Superior temporal gyrus (tissue), 1 donor: Measurements from ENCODE around the gene METTL23.
"Not testable (repeated sequence)": the region's sequence is repeated elsewhere in the genome, so short reads cannot be mapped to it uniquely, and the experiment has no call there.

Experiments
- DNase-seq: peaks from one replicate; pipeline ENCODE4 v3.0.0-alpha.2; 2016; ENCODE audit errors: extremely low spot score

Gene METTL23

DNA sequence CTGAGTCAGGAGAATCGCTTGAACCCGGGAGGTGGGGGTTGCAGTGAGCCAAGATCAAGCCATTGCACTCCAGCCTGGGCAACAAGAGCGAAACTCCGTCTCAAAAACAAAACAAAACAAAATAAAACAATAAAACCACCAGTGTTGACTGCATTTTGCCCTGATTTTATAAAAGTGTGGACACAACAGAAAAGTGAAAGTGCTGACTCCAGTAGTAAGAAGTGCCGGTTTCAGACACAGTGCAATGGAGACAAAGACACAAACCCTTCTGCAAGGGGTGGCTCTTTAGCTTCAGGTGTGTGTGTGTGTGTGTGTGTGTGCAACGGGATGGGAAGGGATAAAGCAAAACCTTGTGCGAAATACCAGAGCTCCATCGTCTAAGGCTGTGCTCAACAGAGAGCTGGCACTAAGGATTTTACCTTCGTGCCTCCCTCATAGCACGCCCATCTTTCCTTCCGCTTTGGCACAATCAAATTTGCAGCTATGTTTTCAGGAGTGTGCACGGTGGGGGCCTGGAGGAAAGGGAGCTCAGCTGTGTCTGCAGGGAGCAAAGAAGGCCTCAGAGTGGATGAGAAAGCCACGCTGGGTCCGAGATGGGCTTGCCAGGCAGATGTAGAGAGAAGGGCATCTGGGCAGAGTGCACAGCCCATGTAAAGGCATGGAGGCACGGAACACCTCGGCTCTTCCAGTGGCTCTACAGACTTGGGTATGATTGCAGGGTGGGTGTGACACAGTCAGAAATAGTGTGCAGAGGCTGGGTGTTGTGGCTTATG is 31.4 kb upstream of the METTL23 start:
- DNase-seq, result no peak

DNA sequence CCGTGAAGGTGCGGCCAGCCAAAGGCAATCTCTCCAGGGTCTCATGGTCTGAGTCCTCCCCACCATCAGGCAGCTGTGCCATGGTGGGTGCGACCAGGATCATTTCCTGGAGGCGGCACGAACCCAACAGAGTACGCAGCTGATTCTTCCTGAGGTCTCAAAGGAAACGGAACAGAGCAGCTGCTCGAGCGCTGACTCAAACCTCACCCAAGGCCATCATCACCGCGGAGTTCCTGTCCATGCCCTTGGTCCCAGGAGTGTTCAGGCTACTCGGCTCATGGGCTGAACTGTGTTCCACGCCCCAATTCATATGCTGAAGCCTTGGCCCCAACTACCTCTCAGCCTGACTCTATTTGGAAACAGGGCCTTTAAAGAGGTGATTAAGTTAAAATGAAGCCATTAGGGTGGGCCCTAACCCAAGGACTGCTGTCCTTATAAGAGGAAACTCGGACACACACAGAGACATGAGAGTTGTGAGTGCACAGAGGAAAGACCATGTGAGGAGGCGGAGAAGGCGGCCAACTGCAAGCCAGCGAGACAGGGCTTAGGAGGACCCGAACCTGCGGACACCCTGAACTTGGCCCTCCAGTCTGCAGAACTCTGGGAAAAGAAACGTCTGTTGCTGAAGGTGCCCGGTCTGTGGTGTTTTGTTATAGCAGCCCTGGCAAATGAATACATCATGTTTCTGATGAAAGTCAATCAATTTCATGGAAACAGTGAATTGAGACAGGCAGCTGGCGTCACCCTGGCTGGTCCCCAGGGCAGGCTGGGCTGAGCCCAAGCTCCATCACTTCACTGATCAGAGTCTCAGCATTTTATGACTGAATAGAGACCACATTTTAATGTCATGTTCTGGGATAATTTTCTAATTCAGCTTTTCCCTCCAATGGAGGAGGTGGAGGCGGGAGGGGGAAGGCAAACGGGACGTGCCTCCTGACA is 29.6 kb upstream of the METTL23 start:
- DNase-seq, result no peak

DNA sequence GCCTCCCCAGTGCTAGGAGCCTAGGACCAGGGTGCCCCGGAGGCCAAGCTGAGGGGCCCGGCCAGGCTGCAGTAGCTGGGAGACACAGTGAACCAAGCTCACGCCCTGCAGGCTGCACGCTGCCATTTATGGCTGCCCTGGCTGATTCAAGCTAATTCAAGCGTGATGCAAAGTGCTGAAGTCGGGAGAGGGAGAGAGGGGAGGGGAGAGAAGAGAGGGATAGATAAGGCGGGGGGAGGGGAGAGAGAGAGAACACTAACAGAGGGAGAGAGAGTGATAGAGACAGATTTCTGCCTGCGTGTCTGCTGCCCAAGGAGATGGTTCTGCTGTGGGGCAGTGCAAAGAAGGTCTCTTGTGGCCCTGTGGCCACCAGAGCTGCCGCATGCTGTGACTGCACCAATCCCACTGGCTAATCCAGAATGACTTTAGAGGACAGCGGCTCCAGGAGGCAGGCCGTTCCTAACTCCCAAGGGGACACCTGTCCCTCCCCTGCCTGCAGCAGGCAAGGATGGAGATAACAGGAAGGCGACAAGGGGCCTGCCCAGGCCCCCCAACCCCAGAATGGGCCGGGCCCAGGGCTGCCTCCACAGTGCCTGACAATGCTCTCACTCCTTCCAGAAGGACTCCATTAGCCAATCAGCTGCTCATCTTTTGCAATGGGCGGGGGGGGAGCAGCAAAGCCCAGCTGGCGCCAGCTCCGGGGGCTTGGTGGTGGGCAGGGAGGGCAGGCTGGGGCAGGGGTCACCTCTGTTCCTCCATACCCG is 28.8 kb upstream of the METTL23 start:
- DNase-seq, result no peak

DNA sequence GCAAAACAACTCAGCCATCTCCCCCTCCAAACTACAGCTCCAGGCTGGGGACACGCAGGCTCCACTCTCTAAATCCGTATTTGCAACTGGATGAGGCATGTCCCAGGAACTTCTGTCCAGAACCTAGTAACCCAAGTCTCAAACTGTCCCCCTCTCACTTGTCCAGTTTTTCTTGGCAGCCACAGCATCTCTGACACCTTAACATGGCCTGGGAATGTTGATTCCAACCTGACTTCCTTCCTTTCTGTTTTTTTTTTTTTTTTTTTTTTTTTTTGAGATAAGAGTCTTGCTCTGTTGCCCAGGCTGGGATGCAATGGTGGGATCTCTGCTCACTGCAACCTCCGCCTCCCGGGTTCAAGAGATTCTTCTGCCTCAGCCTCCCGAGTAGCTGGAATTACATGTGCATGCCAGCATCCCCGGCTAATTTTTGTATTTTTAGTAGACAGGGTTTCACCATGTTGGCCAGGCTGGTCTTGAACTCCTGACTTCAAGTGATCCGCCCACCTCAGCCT is 28.1 kb upstream of the METTL23 start:
- not testable (repeated sequence) for DNase-seq

DNA sequence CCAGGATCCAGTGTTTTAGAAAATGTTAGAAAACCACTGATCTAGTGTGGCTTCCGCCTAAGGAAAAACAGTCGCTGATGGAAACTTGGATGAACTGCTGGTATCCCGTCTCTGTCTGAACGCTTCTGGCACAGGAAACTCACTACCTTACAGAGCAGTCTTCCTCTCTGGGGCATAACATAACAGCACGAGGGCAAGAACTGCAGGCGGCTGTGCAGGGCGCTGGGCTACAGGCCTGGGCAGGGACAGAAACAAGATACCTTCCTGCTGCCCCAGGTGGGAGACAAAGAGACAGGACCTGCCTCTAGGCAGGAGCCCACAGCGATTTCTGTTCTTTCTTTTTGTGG is 26.4 kb upstream of the METTL23 start:
- no peak for DNase-seq

DNA sequence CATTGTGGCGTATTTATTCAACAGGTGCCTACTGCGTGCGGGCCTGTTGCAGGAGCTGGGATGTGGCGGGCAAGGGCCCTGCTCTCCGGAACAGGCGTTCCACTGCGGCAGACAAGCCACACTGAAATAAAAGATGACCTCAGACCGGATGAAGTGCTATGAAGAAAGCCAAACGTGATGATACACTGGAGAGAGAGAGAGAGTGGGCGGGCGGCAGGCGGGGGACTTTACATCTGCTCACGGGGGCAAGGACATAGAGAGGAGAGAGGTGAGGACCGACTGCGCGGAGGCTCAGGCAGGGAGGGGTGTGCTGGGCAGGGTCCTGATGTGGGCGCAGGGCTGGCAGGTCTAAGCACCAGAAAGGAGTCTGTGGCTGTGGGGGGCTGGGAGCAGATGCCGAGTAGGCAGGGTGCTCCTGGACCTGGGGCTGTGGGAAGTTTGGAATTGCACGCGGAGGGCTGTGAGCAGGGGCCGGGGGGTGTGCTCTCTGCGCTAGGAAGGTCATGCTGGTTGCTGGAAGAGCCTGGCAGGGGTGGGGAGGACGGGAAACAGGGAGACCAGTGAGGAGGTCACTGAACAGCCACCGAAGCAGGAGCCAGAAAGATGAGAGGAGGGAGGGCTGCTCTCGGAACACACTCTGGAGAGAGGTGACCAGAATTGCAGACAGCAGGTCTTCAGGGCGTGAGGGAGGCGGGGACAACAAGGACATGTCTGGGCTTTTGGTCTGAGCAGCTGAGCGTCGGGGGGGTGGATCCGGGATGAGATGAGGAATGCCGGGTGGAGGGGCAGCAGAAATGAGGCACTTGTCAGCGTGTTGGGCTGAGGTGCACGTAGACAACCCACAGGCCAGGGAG is 25.8 kb upstream of the METTL23 start:
- no peak for DNase-seq

DNA sequence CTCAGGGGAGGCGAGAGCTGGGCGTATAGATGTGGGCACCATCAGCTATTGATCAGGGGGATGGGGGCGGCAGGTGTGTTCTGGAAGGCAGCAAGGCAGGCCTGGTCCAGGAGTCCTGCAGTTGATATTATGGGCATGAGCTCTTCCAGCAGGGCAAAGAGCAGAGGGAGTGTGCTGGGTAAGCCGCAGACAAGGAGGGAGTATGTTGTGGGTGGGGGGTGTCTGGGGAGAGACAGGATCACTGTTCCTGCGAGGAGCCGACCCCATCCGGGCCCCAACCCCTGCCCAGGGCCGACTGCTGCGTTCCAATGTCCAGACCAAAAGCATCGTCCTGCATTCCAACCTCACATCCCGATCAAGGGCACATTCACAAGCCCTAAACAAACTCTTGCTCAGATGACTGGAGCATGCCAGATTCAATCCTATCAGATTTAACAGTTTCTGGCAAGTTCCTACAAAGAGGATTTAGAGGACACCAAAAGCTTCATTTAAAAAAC is 25.1 kb upstream of the METTL23 start:
- DNase-seq, result no peak

DNA sequence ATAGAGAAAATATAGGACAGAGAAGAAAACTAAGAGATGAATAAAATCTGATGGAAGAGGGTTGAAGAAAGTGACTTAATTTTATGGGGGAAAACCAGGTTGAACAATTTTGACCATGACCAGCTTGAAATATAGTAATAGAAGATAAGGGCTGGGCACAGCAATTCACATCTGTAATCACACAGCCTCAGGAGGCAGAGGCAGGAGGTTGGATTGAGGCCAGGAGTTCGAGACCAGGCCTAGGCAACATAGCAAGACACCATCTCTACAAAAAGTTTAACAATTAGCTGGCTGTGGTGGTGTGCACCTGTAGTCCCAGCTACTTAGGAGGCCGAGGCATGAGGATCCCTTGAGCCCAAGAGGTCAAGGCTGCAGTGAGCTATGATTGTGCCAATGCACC is 24.6 kb upstream of the METTL23 start:
- DNase-seq, result no peak

DNA sequence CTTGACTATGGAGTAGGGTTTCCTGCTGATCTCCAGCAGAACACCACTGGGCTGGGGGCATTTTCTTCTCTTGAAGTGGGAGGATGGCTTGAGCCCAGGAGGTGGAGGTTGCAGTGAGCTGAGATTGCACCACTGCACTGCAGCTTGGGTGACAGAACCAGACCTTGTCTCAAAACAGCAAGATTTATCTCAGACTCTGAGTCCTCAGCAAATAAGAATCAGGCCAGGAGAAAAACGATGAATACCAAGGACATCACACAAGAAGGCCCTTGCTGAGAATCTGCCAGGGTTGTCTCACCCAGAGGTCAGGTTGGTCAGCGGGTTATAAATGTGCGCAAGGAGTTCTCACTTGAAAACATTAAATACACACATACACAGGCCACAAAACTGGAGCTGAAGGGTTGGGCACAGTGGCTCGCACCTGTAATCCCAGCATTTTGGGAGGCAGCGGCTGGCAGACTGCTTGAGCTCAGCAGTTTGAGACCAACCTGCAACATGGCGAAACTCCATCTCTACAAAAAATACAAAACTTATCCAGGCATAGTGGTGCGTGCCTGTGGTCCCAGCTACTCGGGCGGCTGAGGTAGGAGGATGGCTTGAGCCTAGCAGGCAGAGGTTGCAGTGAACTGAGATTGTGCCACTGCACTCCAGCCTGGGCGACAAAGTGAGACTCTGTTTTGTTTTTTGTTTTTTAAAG is 23.6 kb upstream of the METTL23 start:
- no peak for DNase-seq

DNA sequence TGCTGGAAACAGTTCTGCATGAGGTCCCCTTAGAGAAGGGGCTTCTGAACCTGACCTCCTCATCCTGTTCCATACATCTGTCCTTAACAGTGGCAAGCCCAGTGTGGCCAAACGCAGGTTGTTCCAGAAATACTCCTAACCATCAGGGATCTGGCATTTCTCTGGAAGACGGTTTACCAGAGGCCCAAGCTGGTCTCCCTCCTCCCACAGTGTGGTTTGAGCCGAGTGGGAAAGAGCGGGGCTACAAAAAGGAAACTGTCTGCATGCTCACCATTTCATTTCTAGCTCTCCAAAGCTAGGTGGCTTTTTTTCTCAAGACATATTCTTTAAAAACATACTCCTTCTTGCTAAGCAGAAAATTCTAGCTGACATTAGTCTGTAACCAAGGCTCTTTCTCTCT is 21.8 kb upstream of the METTL23 start:
- DNase-seq, result no peak

DNA sequence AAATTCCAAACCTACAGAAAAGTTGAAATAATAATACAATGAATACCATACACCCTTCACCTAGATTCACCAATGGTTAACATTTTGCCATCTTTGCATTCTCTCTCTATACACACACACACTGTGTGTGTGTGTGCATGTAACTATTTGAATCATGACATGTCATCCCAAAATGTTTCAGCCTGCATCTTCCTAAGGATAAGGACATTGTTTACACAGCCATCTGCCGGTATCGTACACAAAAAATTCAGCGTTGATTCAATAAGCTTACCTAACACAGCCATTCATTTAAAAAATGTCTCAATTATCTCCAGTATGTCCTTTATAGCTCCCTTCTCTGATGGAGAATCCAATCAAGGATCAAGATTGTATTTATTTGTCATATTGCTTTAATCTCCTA is 19.8 kb upstream of the METTL23 start:
- no peak for DNase-seq

DNA sequence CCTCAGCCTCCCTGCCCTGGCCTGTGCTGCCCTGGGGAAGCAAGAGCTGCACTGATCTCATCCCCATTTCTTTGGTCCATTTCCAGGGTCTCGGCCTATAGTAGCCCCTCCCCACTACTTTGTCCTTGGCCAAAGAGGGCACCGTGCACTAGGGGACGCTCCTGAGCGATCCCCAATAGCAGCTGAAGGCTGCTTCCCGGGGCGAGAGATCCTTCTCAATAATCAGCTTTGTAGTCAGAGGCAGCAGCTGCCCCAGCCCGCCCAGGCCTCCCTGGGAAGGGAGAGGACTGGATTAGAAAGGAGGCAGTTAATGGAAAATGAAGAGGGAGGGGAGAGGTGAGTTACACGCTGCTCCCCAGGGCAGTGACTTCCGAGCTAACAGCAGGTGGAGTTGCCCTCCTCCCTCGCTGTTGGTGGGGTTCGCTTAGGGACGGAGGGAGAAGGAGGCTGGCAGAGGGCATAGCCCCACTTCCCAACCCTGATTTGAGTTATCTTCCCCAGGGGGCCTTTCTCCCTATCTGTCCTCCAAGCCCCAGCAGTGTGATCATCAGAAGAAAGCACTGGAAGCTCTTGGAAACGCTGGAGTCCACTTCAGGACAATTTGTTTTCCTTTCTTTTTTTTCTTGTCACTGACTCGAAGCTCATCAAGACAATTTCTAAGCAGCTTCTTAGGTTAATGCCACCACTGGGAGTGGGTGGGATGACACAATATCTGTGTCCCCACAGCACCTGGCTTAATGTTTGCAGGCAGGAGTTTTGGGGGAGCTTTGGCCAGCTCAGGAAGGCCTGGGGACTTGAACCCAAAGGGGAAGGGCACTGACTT is 18.4 kb upstream of the METTL23 start:
- DNase-seq, result peak; percentile 79

DNA sequence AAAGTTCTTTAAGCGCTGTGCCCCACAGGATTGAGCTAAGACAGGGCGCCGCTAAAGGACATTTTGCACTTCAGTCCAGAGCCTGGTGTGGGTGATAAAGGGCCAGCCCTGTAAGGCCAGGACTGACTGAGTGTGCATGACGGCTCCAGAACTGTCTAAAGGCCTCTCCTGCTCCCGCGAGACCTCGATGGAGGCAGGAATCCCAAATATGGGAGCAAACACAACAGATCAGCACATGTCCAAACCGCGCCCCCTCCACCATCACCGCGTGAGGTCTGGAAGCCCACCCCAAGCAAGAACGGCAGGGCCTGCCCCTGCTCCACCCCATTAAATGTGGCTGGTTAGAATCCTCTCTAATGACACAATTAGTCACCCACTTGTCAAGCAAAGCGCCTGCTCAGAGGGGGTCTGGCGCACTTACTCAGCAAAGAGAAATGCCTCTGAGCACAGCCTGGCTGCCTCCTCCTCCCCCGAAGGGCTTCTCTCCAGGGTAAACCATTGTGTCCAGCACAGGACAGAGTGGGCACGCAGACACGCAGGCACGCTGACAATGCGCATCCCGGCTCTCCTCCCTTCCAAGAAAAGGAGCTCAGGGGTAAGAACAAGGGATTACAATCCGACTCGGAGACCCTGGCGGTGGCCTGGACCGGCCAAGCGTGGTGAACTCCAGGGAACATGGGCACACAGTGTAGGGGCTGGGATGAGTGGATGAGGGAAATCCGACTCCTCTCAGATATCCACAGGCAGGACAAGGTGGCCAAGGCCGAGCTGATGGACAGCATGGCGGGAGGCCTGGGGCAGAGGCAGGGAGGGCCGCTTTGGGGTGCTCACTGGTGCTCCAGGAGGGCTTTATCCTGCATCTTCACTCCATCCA is 17.3 kb upstream of the METTL23 start:
- no peak for DNase-seq

DNA sequence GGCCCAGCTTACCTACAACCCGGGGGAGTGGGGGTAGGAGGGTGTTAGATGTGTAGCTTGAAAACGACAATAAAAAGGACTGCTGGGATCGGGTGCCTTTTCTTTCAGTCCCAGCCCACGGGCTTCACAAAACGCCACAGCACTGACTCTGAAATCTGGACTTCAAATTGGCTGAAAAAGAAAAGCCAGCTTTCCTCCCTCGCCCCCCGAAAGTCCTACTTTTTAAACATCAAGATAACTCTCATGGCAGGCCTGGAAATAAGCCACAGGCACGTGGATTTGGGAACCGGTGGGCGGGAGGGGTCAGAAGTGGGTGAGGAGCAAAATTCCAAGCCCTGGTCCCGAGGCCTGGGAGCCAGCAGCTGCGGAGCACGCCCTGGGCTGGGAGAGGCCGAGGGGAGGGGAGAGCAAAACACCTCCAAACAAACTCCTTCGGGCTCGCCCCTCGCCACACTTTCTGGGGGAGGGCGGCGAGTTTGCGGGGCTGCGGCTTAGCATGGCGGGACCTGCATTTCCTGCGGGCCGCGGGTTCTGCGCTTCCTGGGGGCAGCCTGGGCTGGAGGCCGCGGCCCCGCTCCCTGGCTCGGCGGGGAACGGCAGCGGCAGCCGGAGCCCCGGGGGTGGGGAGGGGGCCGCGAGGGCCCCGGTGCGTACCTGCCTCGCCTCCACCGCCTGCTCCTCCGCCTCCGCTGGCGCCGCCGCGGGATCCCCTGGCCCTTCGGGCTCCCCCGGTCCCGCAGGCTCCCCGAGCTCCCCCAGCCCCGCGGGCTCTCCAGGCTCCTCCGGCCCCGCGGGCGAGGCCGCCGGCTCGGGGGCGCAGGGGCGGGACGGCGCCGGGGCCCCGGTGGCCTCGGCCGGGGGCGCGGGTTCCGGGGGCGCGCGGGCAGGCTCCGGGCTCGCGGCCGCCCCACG is 16.4 kb upstream of the METTL23 start:
- not testable (repeated sequence) for DNase-seq

DNA sequence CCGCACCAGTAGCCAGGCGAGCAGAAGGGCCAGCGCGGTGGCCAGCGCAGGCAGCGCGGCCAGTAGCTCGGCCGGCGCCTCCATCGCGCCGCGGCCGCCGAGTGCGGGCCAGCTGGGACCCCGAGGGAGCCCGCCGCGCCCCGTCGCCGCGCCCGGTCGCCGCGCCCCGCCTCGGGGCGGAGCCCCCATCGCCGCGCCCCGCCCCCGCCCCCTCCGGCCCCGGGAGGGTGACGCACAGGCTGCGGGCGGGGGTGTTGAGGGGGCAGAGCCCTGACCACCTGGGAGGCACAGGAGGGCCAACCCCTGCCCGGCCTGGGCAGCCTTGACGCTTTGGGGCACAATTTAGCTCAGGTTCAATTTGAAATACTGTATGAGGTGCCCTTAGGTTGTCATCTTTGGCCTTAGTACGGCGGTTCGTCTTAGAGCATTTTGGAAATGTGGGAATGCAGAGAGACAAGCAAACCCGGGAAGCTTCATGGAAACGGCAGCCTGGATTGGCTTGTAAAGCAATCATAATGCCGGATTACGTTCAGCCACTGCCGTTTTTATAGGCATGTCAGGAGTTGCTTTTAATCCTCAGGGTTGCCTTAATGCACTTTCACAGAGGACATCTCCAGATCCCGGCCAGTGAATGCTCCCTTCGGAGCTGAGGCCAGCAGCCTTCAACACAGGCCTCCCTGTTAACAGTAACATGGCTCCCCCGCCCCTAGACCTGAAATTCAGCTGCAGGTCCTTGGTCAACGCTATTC is 15.6 kb upstream of the METTL23 start, which contains the start of gene MXRA7:
TSS of gene MXRA7 (minus strand) at position 103 of the 749 bp plus-strand sequence. CDS start at position 84, 19 bp downstream.
- DNase-seq, result peak; percentile 60

DNA sequence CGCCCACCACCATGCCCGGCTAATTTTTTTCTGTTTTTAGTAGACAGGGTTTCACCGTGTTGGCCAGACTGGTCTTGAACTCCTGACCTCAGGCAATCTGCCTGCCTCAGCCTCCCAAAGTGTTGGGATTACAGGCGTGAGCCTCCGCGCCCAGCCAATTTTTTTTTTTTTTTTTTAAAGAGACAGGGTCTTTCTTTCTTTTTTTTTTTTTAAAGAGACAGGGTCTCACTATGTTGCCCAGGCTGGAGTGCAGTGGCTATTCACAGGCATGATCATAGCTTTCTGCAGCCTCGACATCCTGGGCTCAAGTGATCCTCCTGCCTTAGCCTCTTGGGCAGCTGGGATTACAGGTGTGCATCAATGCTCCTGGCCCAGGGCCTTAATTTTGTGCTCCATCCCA is 14.3 kb upstream of the METTL23 start:
- DNase-seq, result not testable (repeated sequence)
